ENCODE measurements around the gene RBAK. TPM values are rescaled to one million over a fixed set of nuclear protein-coding genes. Genes with fewer than 3 reads are reported as not detected.

The RBAK gene
- total and polyA plus RNA-seq, 2 of the 4 experiments (the other 2 are of a cell fraction), result 2.8 to 8.1 TPM

DNA sequence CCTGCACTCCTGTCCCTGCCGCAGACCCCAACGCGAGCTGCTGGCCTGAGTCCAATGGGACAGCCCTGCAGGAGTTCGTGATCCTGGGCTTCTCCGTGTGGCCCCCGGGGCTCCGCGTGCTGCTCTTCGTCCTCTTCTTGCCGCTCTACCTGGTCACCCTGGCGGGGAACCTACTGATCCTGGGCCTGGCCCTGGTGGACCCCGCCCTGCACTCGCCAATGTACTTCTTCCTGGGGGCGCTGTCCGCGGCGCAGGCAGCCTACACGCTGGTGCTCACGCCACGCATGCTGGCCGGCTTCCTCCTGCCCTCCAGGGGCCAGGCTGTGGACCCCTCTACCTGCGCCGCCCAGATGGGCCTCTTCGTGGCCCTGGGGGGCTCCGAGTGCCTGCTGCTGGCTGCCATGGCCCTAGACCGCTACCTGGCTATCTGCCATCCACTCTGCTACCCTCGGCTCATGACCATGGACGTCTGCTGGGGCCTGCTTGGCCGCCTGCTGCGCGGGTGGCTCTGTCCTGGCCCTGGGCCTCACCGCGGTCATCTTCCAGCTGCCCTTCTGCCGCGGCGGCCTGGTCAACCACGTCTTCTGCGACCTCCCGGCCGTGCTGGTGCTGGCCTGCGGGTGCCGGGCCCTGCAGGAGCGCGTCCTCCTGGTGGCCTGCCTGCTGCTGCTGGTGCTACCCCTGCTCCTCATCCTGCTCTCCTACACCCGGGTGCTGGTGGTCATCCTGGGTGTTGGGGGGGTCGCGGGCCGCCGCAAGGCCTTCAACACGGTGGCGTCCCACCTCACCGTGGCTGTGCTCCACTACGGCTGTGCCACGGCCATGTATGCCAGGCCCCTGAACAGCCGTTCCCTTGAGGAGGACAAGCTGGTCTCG lies 71.7 kb downstream of the RBAK start:
- Histone ChIP-seq H2AK5ac (ENCODE audit: low read depth, low read length) (no peak overlapping the region), H3K4me2 (ENCODE audit: low read depth, low read length) (no peak overlapping the region), H4K91ac (ENCODE audit: insufficient read depth, low read depth, low read length) (no peak overlapping the region), H2BK15ac (ENCODE audit: low read depth, low read length) (no peak overlapping the region), H2AK9ac (replicated peaks; ENCODE audit: low read depth, low read length, poor library complexity) (no peak overlapping the region), H3K79me1 (ENCODE audit: low read depth in 1 of 2, low read length in 2 of 2) (no peaks in the 10 kb centered on the region), H3K23ac (ENCODE audit: low read depth, low read length) (no peak overlapping the region), H3K9me1 (ENCODE audit: insufficient read depth, low read length) (no peaks in the 10 kb centered on the region), H3K14ac (replicated peaks; ENCODE audit: low read depth, low read length) (no peak overlapping the region), H3K27me3 (ENCODE audit: control insufficient read depth, insufficient read depth, low read length) (peaks cover 7% of the 10 kb centered on the region; the same call in 1 of the 2 replicates), H3K4ac (ENCODE audit: low read depth, low read length) (no peak overlapping the region), H3K4me1 (ENCODE audit: control insufficient read depth, insufficient read depth, low read length) (no peaks in the 10 kb centered on the region), H3K56ac (ENCODE audit: extremely low read depth, insufficient read depth, low read length) (no peak overlapping the region), H3K27ac (ENCODE audit: insufficient read depth, low read length) (no peak overlapping the region), H3K36me3 (ENCODE audit: control insufficient read depth, insufficient read depth, low read length) (no peaks in the 10 kb centered on the region), H3K18ac (ENCODE audit: low read depth, low read length) (no peak overlapping the region), H4K8ac (ENCODE audit: low read depth in 2 of 2, low read length in 2 of 2) (no peak overlapping the region), H2AFZ (replicated peaks; ENCODE audit: low read length, poor library complexity) (peak overlapping the region; percentile 43), H3K9me3 (ENCODE audit: control insufficient read depth, insufficient read depth, low read length) (no peaks in the 10 kb centered on the region), H4K20me1 (ENCODE audit: insufficient read depth, low read length) (no peaks in the 10 kb centered on the region), H4K5ac (ENCODE audit: low read depth, low read length) (no peak overlapping the region), H3K4me3 (ENCODE audit: insufficient read depth, low read depth, low read length) (no peak overlapping the region), H3K9ac (ENCODE audit: low read depth, low read length) (no peak overlapping the region), H2BK20ac (ENCODE audit: low read depth, low read length) (no peak overlapping the region), H2BK120ac (ENCODE audit: low read depth, low read length) (no peak overlapping the region), H2BK5ac (ENCODE audit: low read depth, low read length, poor library complexity, severe bottlenecking) (no peak overlapping the region)
- in situ Hi-C loops (cut with MboI; ENCODE audit: low sequenced_read_pairs), result no loop called here
- ChIA-PET POLR2A (ENCODE audit: unreplicated experiment) (no interaction called here), CTCF (no interaction called here)
- WGBS, 2 experiments (ENCODE audit: extremely low coverage in 2 of 2, insufficient read length in 1 of 2), result 74% methylated on average over 25 of the region's 56 CpGs; no CpG with 5 or more reads in 1 of the 2 experiments
- no peak for ATAC-seq (ENCODE audit: low read depth)
- dilution Hi-C loops (cut with HindIII; ENCODE audit: low sequenced_read_pairs, unreplicated experiment), result no loop called here
- no TSS peak for BruUV-seq (replicated peaks)
- intact Hi-C loops (cut with micrococcal nuclease), result no loop called here
- DNase-seq, result no peak
- TF ChIP-seq, protein P1, sequence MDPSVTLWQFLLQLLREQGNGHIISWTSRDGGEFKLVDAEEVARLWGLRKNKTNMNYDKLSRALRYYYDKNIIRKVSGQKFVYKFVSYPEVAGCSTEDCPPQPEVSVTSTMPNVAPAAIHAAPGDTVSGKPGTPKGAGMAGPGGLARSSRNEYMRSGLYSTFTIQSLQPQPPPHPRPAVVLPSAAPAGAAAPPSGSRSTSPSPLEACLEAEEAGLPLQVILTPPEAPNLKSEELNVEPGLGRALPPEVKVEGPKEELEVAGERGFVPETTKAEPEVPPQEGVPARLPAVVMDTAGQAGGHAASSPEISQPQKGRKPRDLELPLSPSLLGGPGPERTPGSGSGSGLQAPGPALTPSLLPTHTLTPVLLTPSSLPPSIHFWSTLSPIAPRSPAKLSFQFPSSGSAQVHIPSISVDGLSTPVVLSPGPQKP (IDR thresholded peaks at IDR 0.05; ENCODE audit: borderline replicate concordance, low read depth, low read length), result no peak
- no peak for TF ChIP-seq RCOR1 (IDR thresholded peaks at IDR 0.05; ENCODE audit: insufficient replicate concordance, low read length)
- no peak for TF ChIP-seq CHD1 (IDR thresholded peaks at IDR 0.05; ENCODE audit: low read depth, low read length)
- no peak for TF ChIP-seq RFX5 (IDR thresholded peaks at IDR 0.05; ENCODE audit: low read depth, low read length)
- TF ChIP-seq RAD21 (IDR thresholded peaks at IDR 0.05; ENCODE audit: low read length), result no peak
- no peak for TF ChIP-seq POLR2A (IDR thresholded peaks at IDR 0.05; ENCODE audit: low read depth, low read length)
- no peak for TF ChIP-seq MXI1 (IDR thresholded peaks at IDR 0.05; ENCODE audit: borderline replicate concordance, low read depth, low read length)
- TF ChIP-seq MAZ (IDR thresholded peaks at IDR 0.05; ENCODE audit: borderline replicate concordance, low read depth, low read length), result no peak
- no peak for TF ChIP-seq FOS (IDR thresholded peaks at IDR 0.05; ENCODE audit: low read depth, low read length)
- no peak for TF ChIP-seq SMC3 (IDR thresholded peaks at IDR 0.05; ENCODE audit: low read depth, low read length)
- no peak for TF ChIP-seq BHLHE40 (IDR thresholded peaks at IDR 0.05; ENCODE audit: low read depth, low read length)
- TF ChIP-seq, protein P2, sequence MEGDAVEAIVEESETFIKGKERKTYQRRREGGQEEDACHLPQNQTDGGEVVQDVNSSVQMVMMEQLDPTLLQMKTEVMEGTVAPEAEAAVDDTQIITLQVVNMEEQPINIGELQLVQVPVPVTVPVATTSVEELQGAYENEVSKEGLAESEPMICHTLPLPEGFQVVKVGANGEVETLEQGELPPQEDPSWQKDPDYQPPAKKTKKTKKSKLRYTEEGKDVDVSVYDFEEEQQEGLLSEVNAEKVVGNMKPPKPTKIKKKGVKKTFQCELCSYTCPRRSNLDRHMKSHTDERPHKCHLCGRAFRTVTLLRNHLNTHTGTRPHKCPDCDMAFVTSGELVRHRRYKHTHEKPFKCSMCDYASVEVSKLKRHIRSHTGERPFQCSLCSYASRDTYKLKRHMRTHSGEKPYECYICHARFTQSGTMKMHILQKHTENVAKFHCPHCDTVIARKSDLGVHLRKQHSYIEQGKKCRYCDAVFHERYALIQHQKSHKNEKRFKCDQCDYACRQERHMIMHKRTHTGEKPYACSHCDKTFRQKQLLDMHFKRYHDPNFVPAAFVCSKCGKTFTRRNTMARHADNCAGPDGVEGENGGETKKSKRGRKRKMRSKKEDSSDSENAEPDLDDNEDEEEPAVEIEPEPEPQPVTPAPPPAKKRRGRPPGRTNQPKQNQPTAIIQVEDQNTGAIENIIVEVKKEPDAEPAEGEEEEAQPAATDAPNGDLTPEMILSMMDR (conservative IDR thresholded peaks at IDR 0.05; ENCODE audit: low read depth, low read length), result no peak
- TF ChIP-seq MAFK (IDR thresholded peaks at IDR 0.05; ENCODE audit: low read depth, low read length), result no peak
- TF ChIP-seq NFE2L2 (IDR thresholded peaks at IDR 0.05; ENCODE audit: low read depth, low read length), result no peak
- TF ChIP-seq, protein P3, sequence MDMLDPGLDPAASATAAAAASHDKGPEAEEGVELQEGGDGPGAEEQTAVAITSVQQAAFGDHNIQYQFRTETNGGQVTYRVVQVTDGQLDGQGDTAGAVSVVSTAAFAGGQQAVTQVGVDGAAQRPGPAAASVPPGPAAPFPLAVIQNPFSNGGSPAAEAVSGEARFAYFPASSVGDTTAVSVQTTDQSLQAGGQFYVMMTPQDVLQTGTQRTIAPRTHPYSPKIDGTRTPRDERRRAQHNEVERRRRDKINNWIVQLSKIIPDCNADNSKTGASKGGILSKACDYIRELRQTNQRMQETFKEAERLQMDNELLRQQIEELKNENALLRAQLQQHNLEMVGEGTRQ (IDR thresholded peaks at IDR 0.05; ENCODE audit: low read depth, low read length), result no peak

All from IMR-90 (cell line).